ENCODE data around the gene POLR1F.
"Not testable (repeated sequence)": the region's sequence is repeated elsewhere in the genome, so short reads cannot be mapped to it uniquely, and the experiment has no call there.

Gene POLR1F, protein sequence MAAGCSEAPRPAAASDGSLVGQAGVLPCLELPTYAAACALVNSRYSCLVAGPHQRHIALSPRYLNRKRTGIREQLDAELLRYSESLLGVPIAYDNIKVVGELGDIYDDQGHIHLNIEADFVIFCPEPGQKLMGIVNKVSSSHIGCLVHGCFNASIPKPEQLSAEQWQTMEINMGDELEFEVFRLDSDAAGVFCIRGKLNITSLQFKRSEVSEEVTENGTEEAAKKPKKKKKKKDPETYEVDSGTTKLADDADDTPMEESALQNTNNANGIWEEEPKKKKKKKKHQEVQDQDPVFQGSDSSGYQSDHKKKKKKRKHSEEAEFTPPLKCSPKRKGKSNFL

GRCh38 chr7:19708397-19709248 lies at the start of gene POLR1F:
TSS of gene POLR1F (minus strand) at chr7:19709037. CDS start at chr7:19709016, 21 bp downstream.
- FAIRE-seq (peak; percentile 99), DNase-seq (ENCODE audit: extremely low spot score, insufficient read length, low read depth) (peak; percentile 82)

GRCh38 chr7:19754521-19755116 lies 45.8 kb upstream of the POLR1F start:
- FAIRE-seq (peak; percentile 83), DNase-seq (ENCODE audit: extremely low spot score, insufficient read length, low read depth) (no peak)

DNA sequence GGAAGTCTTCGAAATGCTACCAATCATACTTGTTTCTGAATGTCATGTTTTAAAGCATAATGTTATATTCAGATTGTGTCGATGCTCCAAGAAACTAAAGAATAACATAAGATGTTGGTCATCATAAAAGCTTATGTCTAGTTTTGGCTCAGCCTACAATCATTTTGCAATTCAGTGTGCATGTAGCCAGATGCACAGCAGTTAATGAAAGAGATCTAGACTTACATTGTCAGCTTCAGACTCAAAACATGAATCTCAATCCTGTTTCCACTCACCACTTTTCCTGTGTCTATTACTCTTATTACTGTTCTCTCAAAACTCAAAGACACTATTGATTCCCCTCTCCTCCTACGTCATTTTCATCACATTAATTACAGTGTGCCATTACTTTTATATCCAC lies 43.2 kb upstream of the POLR1F start:
- DNase-seq (ENCODE audit: extremely low spot score, insufficient read length, low read depth) (no peak), FAIRE-seq (no peak)

- FAIRE-seq, result no peak
- no peak for DNase-seq (ENCODE audit: extremely low spot score, insufficient read length, low read depth)
These were observed 40.8 kb upstream of the POLR1F start for GRCh38 chr7:19749658-19750057.

DNA sequence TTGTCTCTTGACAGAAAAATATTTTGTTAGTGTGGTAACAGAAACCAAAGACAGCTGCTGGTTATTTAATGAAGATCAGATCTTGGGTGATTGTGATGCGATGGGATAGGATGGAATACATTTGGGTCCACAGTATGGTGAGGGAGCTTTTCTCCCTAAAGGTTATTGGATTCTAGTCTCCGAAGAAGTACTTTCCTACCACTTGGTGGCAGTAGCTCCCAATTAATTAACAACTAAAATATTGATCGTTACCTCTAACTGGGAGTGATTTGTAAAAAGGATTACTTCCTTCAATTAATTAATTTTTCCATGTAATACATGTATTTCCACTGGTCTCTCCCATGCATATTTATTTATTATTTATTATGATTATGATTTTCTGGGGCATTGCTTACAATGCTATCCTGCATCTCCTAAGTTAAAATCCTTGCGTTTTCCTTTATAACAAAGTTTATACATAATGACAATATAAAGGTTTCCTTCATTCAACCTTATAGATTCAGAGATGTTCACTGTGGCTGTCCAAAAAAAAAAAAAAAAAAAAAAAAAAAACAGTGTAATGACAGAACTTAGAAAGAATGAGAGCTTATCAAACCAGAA lies 39.0 kb upstream of the POLR1F start:
- DNase-seq (ENCODE audit: extremely low spot score, insufficient read length, low read depth), result peak; percentile 12
- peak; percentile 80 for FAIRE-seq

GRCh38 chr7:19744075-19744474 lies 35.2 kb upstream of the POLR1F start:
- DNase-seq (ENCODE audit: extremely low spot score, insufficient read length, low read depth) (no peak), FAIRE-seq (no peak)

GRCh38 chr7:19728716-19729115 lies 19.9 kb upstream of the POLR1F start:
- DNase-seq (ENCODE audit: extremely low spot score, insufficient read length, low read depth) (no peak), FAIRE-seq (no peak)

DNA sequence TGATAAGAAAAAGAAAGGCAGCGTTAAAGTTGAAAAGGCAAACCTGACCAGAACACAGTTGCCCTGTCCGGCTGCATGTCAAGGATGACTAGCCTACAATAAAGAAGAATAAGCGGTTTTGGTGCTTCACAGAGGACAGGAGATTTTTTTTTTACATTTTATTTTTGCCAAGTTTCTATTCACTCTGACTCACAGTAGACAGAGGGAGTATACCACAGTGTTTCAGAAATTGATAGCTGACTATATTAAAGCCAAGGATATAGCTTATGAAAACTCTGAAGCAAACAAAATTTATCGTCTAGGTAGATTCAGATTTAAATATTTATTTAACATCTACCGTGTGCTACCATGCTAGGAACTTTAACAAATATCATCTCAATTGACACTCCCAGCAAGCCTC lies 16.9 kb upstream of the POLR1F start:
- DNase-seq (ENCODE audit: extremely low spot score, insufficient read length, low read depth) (no peak), FAIRE-seq (no peak)

GRCh38 chr7:19715499-19715898 lies 6.7 kb upstream of the POLR1F start:
- FAIRE-seq (no peak), DNase-seq (ENCODE audit: extremely low spot score, insufficient read length, low read depth) (no peak)

DNA sequence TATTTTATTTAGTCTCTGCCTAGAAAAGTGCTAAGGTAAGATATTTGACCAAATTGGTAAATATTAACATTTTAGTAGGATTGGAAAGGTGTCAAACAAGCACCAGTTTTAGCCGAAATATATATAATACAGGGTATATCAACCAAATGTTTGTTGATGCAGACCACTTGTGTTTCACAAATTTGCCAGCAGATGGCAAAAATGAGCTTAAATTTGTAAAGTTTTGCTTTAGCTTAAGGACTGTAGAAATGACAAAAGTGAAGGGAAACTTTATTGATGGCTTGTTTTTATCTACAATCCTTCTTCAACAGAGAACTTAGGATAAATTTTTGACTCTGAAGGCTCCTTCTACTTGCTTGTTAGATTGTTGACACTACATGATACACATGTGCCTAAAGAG lies 4.8 kb upstream of the POLR1F start:
- peak; percentile 64 for FAIRE-seq
- DNase-seq (ENCODE audit: extremely low spot score, insufficient read length, low read depth), result no peak

- DNase-seq (ENCODE audit: extremely low spot score, insufficient read length, low read depth) (no peak), FAIRE-seq (no peak)
These were observed 377 bp upstream of the POLR1F start for GRCh38 chr7:19709249-19709578.

DNA sequence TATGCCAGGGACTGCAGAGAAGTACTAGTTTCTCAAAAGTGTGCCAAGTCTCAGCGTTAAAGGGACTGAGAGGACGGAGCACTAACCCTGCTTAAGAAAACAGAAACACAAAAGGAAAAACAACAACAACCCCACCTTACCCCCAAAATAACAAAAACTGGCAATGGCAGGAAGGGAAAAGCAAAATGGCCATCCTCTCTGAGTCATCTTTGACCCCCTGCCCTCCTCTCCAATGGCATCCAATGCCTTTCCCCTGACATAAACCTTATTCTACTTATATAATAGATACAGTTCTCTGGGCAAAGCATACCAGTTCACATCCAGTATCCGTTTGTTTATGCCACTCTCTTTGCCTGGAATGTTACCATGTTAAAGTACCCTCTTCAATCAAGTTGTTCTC lies 1.6 kb downstream of the POLR1F start:
- no peak for FAIRE-seq
- no peak for DNase-seq (ENCODE audit: extremely low spot score, insufficient read length, low read depth)

GRCh38 chr7:19705663-19706062 lies 3.2 kb downstream of the POLR1F start:
- no peak for DNase-seq (ENCODE audit: extremely low spot score, insufficient read length, low read depth)
- no peak for FAIRE-seq

DNA sequence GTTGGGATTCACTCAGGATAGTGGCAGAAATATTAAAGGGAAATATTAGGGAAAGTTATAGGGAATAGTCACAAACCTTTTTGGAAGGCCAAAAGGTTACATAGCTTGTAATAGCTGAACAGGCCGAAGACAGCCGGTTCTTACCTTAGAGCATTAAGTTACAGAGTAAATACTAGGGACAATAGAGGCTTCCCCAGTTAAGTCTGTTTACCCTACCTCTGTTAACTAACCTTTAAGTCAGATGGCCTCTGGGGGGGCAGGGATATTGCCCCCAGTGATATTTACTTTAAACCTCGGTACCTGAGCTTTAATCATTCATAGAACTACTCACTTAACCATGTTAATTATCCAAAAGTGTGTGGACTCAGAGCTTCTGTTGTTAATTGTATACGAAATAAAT lies 7.4 kb downstream of the POLR1F start:
- no peak for FAIRE-seq

GRCh38 chr7:19700936-19701335 lies 7.9 kb downstream of the POLR1F start:
- DNase-seq (ENCODE audit: extremely low spot score, insufficient read length, low read depth) (no peak), FAIRE-seq (no peak)

More for the DNA sequence above, 7.4 kb downstream of the POLR1F start:
- no peak for DNase-seq (ENCODE audit: extremely low spot score, insufficient read length, low read depth)

GRCh38 chr7:19698331-19698730 lies 10.5 kb downstream of the POLR1F start:
- DNase-seq (ENCODE audit: extremely low spot score, insufficient read length, low read depth) (no peak), FAIRE-seq (no peak)

- no peak for DNase-seq (ENCODE audit: extremely low spot score, insufficient read length, low read depth)
- no peak for FAIRE-seq
These were observed 11.9 kb downstream of the POLR1F start for GRCh38 chr7:19696926-19697325.

GRCh38 chr7:19692111-19692828 lies 16.6 kb downstream of the POLR1F start:
- FAIRE-seq (no peak), DNase-seq (ENCODE audit: extremely low spot score, insufficient read length, low read depth) (no peak)

GRCh38 chr7:19690736-19691135 lies 18.1 kb downstream of the POLR1F start:
- no peak for FAIRE-seq
- no peak for DNase-seq (ENCODE audit: extremely low spot score, insufficient read length, low read depth)

DNA sequence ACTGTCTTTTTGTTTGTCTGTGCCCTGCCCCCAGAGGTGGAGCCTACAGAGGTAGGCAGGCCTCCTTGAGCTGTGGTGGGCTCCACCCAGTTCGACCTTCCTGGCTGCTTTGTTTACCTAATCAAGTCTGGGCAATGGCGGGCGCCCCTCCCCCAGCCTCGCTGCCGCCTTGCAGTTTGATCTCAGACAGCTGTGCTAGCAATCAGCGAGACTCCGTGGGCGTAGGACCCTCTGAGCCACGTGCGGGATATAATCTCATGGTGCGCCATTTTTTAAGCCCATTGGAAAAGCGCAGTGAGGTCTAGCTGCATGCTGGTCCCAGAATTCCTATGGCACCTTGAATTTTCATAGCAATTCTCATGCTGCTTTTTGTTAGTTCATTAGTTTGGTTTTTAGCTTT lies 19.7 kb downstream of the POLR1F start:
- not testable (repeated sequence) for DNase-seq (ENCODE audit: extremely low spot score, insufficient read length, low read depth); FAIRE-seq
